Activated CD8-positive, alpha-beta memory T cell treated with anti-CD3 and anti-CD28 coated beads, Interleukin-2, amount 10 ng/mL, durations not matched to agents 7 days and 5 days (primary cell): ENCODE measurements around the gene LRRC28. TPM values are rescaled to one million over a fixed set of nuclear protein-coding genes. Genes with fewer than 3 reads are reported as not detected.

Experiments used
- ATAC-seq: fragments of 150-1000 bp; cut with Tn5 transposase; one replicate; pipeline ENCODE4 v1.10.0; 2021; ENCODE audit warnings: moderate library complexity
- CTCF ChIA-PET: fragments of 350-600 bp; sonication (Branson Sonifier 250); formaldehyde crosslinking; loops from one replicate; lab custom pipeline; 2021; ENCODE audit warnings: antibody characterized with exemption; lab: Charles Lee
- DNase-seq: peaks from one replicate; pipeline ENCODE4 v3.0.0-alpha.2; 2020
- H3K27ac Mint-ChIP-seq: one replicate; pipeline ENCODE4 v1.8.0; 2021; ENCODE audit warnings: mild to moderate bottlenecking, mixed read lengths
- H3K27me3 Mint-ChIP-seq: one replicate; pipeline ENCODE4 v1.8.0; 2021; ENCODE audit warnings: mixed read lengths
- H3K36me3 Mint-ChIP-seq: one replicate; pipeline ENCODE4 v1.8.0; 2021; ENCODE audit warnings: mild to moderate bottlenecking, mixed read lengths
- H3K4me1 Mint-ChIP-seq: one replicate; pipeline ENCODE4 v1.8.0; 2021; ENCODE audit warnings: mixed read lengths
- H3K4me3 Mint-ChIP-seq: one replicate; pipeline ENCODE4 v1.8.0; 2021; ENCODE audit warnings: mild to moderate bottlenecking, moderate library complexity, mixed read lengths
- H3K9me3 Mint-ChIP-seq: one replicate; pipeline ENCODE4 v1.8.0; 2022; ENCODE audit warnings: low read depth, mixed read lengths
- total RNA-seq, 2 experiments: library from RNA; stranded (reverse); gene quantifications; one replicate each; pipeline ENCODE4 v1.2.3, GENCODE V29; 2021

The LRRC28 gene
- total RNA-seq, 2 experiments from 2014 or later, result 21.2 to 21.7 TPM

DNA sequence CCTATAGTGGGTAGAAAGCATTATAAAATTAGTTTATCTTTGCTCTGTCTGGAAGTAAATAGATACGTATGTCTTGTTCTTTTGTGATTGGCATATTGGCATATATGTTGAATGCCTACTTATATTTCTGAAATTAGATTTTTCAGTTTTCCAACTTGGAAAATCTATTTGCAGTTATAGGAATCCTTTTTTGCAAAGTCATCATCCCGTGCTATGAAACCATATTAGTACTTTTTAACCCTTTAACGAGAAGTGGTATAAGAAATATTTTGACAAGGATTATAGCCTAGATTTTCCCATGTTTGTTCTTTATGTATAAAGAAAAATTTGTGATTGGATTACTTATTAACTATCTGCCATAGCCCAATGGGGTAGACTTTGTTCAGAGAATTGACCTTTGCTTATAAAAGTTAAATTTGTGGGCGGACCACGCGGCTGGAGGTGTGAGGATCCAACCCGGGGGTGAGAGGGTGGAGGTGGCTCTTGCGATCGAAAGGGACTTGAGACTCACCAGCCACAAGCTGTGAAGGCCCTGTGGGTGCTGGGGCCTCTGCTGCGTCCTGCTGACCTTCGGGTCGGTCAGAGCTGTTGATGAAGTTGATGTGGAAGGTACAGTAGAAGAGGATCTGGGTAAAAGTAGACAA is 5.9 kb downstream of the LRRC28 start:
- H3K9me3 Mint-ChIP-seq, result no peaks in the 10 kb centered on the region
- CTCF ChIA-PET, result interaction anchor here (1.2 kb wide), 1 partner anchor 10 kb away, joined by 3 read pairs; no protein-coding TSS in a partner anchor
- peaks cover 16% of the 10 kb centered on the region for H3K4me1 Mint-ChIP-seq
- no peak for ATAC-seq
- DNase-seq, result no peak
- no peaks in the 10 kb centered on the region for H3K27me3 Mint-ChIP-seq
- H3K27ac Mint-ChIP-seq, result no peak overlapping the region
- H3K4me3 Mint-ChIP-seq, result no peak overlapping the region
- H3K36me3 Mint-ChIP-seq, result peaks cover 22% of the 10 kb centered on the region

DNA sequence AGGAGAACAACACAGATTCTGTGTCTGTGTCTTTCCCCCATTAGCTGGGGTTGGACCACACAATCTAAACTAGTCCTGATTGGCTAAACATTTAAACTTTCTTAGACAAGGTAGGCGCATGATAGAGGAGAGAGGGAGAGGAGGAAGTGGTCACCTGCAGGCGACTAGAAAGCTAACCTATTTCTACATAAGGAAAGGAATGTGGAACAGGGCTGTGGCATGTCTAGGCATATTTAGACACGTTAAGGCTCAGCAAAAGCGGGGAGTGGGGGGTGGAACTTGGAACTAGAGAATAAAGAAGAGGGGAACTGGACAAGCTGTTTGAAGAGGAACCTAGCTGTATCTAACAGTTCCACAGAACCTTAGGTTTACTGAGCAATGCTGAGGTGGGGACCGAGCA is 12.8 kb downstream of the LRRC28 start:
- DNase-seq, result no peak
- Mint-ChIP-seq H3K4me1 (peaks cover 19% of the 10 kb centered on the region), H3K27me3 (no peaks in the 10 kb centered on the region), H3K27ac (no peak overlapping the region), H3K36me3 (peaks cover 13% of the 10 kb centered on the region), H3K9me3 (no peaks in the 10 kb centered on the region), H3K4me3 (no peak overlapping the region)
- CTCF ChIA-PET, result interaction anchor here (1.6 kb wide), 1 partner anchor 440 kb away, joined by 8 read pairs; no protein-coding TSS in a partner anchor
- ATAC-seq, result no peak

DNA sequence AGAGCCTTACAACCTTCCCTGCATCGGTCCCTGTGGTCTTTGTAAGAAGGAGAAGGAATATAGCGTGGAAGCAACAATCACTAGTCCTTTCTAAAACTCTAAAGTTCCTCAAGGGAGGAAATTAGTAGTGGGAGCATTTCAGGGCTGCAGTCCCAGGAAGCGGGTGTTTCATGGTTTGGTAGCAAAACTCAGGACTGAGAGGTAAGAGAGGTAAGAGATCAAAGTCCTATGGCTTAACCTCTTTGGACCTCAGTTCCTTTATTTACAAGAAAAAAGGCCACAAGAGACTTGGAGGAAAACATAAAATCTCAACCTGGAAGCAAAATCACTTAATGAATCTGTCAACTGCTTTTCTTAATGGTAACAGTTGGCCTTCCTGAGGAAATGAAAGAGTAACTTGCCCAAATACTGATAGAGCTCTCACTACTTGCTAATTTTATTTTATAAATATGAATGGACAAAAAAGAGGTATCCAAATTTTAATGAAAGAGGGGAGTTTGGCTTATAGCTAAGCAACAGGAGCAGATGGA is 14.3 kb downstream of the LRRC28 start:
- Mint-ChIP-seq H3K36me3 (peaks cover 13% of the 10 kb centered on the region), H3K4me3 (no peak overlapping the region), H3K27ac (no peak overlapping the region), H3K27me3 (no peaks in the 10 kb centered on the region), H3K9me3 (no peaks in the 10 kb centered on the region), H3K4me1 (peaks cover 19% of the 10 kb centered on the region)
- CTCF ChIA-PET, result no interaction called here
- DNase-seq, result no peak
- ATAC-seq, result no peak

GRCh38 chr15:99267957-99268356 is 16.7 kb downstream of the LRRC28 start:
- Mint-ChIP-seq H3K27me3 (no peaks in the 10 kb centered on the region), H3K27ac (no peak overlapping the region), H3K36me3 (peaks cover 10% of the 10 kb centered on the region), H3K4me3 (no peak overlapping the region), H3K9me3 (no peaks in the 10 kb centered on the region), H3K4me1 (peaks cover 19% of the 10 kb centered on the region)
- CTCF ChIA-PET, result interaction anchor here (1.0 kb wide), 1 partner anchor 489 kb away, joined by 3 read pairs; no protein-coding TSS in a partner anchor
- ATAC-seq (no peak), DNase-seq (no peak)

- ATAC-seq, result no peak
- CTCF ChIA-PET, result interaction anchor here (1.0 to 9.5 kb wide), 4 partner anchors 16 to 488 kb away, joined by 3 to 74 read pairs (median 3); no protein-coding TSS in a partner anchor
- H3K27me3 Mint-ChIP-seq, result no peaks in the 10 kb centered on the region
- no peak overlapping the region for H3K27ac Mint-ChIP-seq
- H3K36me3 Mint-ChIP-seq, result peaks cover 10% of the 10 kb centered on the region
- H3K9me3 Mint-ChIP-seq, result no peaks in the 10 kb centered on the region
- H3K4me1 Mint-ChIP-seq, result peaks cover 19% of the 10 kb centered on the region
- no peak for DNase-seq
- H3K4me3 Mint-ChIP-seq, result no peak overlapping the region
These were observed 17.1 kb downstream of the LRRC28 start for GRCh38 chr15:99268431-99268830.

DNA sequence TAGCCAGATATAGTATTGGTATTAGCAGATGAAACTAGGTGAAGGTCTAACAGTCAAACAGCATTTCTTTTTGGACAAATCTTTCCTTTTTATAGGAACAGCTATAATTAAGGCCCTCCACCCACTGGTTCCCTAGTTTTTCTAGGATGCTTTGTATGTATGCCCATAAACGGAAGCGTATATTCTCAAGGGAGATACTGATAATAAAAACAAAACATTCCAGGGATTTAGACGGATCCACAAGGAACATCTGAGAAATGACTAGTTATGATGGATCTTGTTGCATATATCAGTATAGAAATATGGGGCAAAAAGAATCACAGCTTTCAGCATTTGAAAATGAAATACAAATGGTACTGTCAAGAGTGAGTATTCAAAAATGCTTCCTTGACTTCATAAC is 22.5 kb downstream of the LRRC28 start:
- ATAC-seq (no peak), DNase-seq (no peak)
- peaks cover 3% of the 10 kb centered on the region for H3K4me1 Mint-ChIP-seq
- H3K27me3 Mint-ChIP-seq, result no peaks in the 10 kb centered on the region
- no peaks in the 10 kb centered on the region for H3K36me3 Mint-ChIP-seq
- CTCF ChIA-PET, result interaction anchor here (0.9 to 9.5 kb wide), 19 partner anchors 7 to 1076 kb away, joined by 3 to 74 read pairs (median 7); partner anchors contain the start of gene LYSMD4
- no peak overlapping the region for H3K4me3 Mint-ChIP-seq
- H3K27ac Mint-ChIP-seq, result no peak overlapping the region
- H3K9me3 Mint-ChIP-seq, result no peaks in the 10 kb centered on the region

GRCh38 chr15:99275061-99275460 is 23.8 kb downstream of the LRRC28 start:
- CTCF ChIA-PET, result interaction anchor here (2.7 to 9.5 kb wide), 2 partner anchors 429 to 479 kb away, joined by 12 to 74 read pairs; no protein-coding TSS in a partner anchor
- Mint-ChIP-seq H3K27ac (no peak overlapping the region), H3K9me3 (no peaks in the 10 kb centered on the region), H3K36me3 (peaks cover 6% of the 10 kb centered on the region), H3K4me3 (no peak overlapping the region), H3K27me3 (no peaks in the 10 kb centered on the region), H3K4me1 (peaks cover 16% of the 10 kb centered on the region)
- no peak for DNase-seq
- ATAC-seq, result no peak

GRCh38 chr15:99275525-99276128 is 24.3 kb downstream of the LRRC28 start:
- DNase-seq, result no peak
- CTCF ChIA-PET, result interaction anchor here (9.5 kb wide), 1 partner anchor 429 kb away, joined by 74 read pairs; no protein-coding TSS in a partner anchor
- H3K27ac Mint-ChIP-seq, result no peak overlapping the region
- no peak overlapping the region for H3K4me3 Mint-ChIP-seq
- peaks cover 21% of the 10 kb centered on the region for H3K4me1 Mint-ChIP-seq
- no peak for ATAC-seq
- H3K36me3 Mint-ChIP-seq, result peaks cover 11% of the 10 kb centered on the region
- H3K27me3 Mint-ChIP-seq, result no peaks in the 10 kb centered on the region
- H3K9me3 Mint-ChIP-seq, result no peaks in the 10 kb centered on the region

DNA sequence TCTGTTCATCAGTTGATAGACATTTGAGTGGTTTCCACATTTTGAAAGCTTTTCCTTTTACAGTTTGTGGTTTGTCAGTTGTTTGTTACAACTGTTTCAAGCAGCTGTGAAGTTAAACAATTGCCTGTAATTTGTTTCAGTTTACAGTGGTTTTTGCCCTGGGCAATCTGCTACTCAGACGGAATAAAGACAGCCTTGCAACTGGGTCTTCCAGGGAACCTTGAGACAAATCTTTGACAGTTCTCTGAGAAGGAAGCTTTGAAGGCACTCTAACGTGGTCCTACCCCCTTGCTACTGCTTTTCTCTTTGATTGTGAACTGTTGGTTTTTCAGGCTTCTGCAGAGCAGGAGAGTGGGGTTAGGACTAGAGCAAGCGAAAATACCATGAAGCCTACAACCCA is 28.0 kb downstream of the LRRC28 start:
- no peak overlapping the region for H3K27ac Mint-ChIP-seq
- no peaks in the 10 kb centered on the region for H3K27me3 Mint-ChIP-seq
- no peaks in the 10 kb centered on the region for H3K9me3 Mint-ChIP-seq
- peaks cover 17% of the 10 kb centered on the region for H3K36me3 Mint-ChIP-seq
- CTCF ChIA-PET, result interaction anchor here (1.2 to 1.4 kb wide), 3 partner anchors 93 to 477 kb away, joined by 3 to 5 read pairs (median 5); no protein-coding TSS in a partner anchor
- H3K4me3 Mint-ChIP-seq, result no peak overlapping the region
- ATAC-seq (no peak), DNase-seq (no peak)
- H3K4me1 Mint-ChIP-seq, result peaks cover 29% of the 10 kb centered on the region

- no peaks in the 10 kb centered on the region for H3K27me3 Mint-ChIP-seq
- CTCF ChIA-PET, result interaction anchor here (1.2 to 1.4 kb wide), 3 partner anchors 93 to 476 kb away, joined by 3 to 5 read pairs (median 5); no protein-coding TSS in a partner anchor
- ATAC-seq (no peak), DNase-seq (no peak)
- peaks cover 32% of the 10 kb centered on the region for H3K4me1 Mint-ChIP-seq
- H3K9me3 Mint-ChIP-seq, result no peaks in the 10 kb centered on the region
- peaks cover 20% of the 10 kb centered on the region for H3K36me3 Mint-ChIP-seq
- no peak overlapping the region for H3K27ac Mint-ChIP-seq
- no peak overlapping the region for H3K4me3 Mint-ChIP-seq
These were observed 28.5 kb downstream of the LRRC28 start for GRCh38 chr15:99279827-99280226.

DNA sequence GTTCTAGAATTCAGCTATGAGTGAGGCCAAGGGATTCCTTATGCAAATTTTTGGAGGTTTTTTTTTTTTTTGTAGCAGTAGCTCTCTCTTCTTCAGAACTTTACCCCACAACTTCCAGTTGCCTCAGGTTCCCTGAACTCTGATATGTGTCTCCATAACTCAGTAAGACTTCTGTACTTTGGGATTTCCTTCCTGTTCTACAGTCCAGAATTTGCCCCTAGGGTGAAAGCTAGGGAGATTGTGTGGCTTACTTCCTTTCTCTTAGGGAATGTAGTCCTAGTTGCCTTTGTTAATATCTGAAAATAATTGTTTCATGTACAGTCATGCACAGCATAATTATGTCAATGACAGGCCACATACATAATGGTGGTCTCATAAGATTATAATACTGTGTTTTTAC is 30.8 kb downstream of the LRRC28 start:
- ATAC-seq, result no peak
- Mint-ChIP-seq H3K27ac (no peak overlapping the region), H3K27me3 (no peaks in the 10 kb centered on the region), H3K4me3 (no peak overlapping the region), H3K36me3 (peaks cover 20% of the 10 kb centered on the region), H3K9me3 (no peaks in the 10 kb centered on the region), H3K4me1 (peaks cover 32% of the 10 kb centered on the region)
- no peak for DNase-seq
- CTCF ChIA-PET, result interaction anchor here (1.4 to 2.1 kb wide), 3 partner anchors 9 to 474 kb away, joined by 6 to 12 read pairs (median 10); no protein-coding TSS in a partner anchor

DNA sequence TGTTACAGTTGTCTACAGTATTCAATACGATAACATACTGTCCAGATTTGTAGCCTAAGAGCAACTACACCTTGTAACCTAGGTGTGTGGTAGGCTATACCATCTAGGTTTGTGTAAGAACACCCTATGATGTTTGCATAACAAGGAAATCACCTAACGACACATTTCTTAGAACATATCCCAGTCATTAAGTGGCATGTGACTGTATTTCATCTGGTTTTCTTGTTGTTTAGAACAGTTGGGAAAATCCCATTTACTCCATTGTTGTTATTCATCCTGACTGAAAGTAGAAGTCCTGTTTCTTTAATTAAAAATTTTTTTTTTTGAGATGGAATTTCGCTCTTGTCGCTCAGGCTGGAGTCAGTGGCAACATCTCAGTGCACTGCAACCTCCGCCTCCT is 31.3 kb downstream of the LRRC28 start:
- no peaks in the 10 kb centered on the region for H3K9me3 Mint-ChIP-seq
- CTCF ChIA-PET, result interaction anchor here (2.1 kb wide), 1 partner anchor 422 kb away, joined by 10 read pairs; no protein-coding TSS in a partner anchor
- no peak for DNase-seq
- no peaks in the 10 kb centered on the region for H3K27me3 Mint-ChIP-seq
- H3K36me3 Mint-ChIP-seq, result peaks cover 20% of the 10 kb centered on the region
- no peak overlapping the region for H3K4me3 Mint-ChIP-seq
- H3K4me1 Mint-ChIP-seq, result peaks cover 29% of the 10 kb centered on the region
- no peak overlapping the region for H3K27ac Mint-ChIP-seq
- ATAC-seq, result no peak

DNA sequence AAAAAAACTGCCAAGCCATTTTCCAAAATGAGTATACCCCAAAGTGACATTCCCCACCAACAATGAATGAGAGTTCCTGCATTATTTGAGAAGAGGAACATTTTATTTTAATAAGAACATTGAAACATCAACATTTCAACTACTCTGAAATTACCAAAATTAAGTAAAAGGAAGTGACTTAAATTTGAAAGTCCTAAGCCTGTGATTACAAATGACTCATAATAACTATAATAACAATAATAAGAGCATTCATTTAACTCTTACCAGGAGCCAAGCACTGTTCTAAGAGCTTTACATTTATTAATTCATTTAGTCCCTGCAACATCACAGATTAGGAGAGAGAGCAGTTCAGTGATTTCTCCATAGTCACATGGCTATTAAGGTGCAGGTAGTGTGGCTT is 32.4 kb downstream of the LRRC28 start:
- Mint-ChIP-seq H3K9me3 (no peaks in the 10 kb centered on the region), H3K27me3 (no peaks in the 10 kb centered on the region), H3K4me3 (no peak overlapping the region), H3K27ac (no peak overlapping the region), H3K36me3 (peaks cover 20% of the 10 kb centered on the region), H3K4me1 (peaks cover 29% of the 10 kb centered on the region)
- ATAC-seq, result no peak
- CTCF ChIA-PET, result interaction anchor here (0.8 to 1.3 kb wide), 3 partner anchors 11 to 421 kb away, joined by 5 to 9 read pairs (median 6); no protein-coding TSS in a partner anchor
- DNase-seq, result no peak
